Putamen (tissue), 1 donor: Measurements from ENCODE around the gene TIGD7.
"Not testable (repeated sequence)": the region's sequence is repeated elsewhere in the genome, so short reads cannot be mapped to it uniquely, and the experiment has no call there.

ENCODE experiments used
- DNase-seq: peaks from one replicate; pipeline ENCODE4 v3.0.0-alpha.2; 2016; ENCODE audit warnings: low spot score

TIGD7 gene

GRCh38 chr16:3282103-3282729, 23.0 kb downstream of the TIGD7 start:
- DNase-seq, result no peak

- no peak for DNase-seq
Observed at GRCh38 chr16:3281222-3281820, 23.9 kb downstream of the TIGD7 start.

GRCh38 chr16:3276679-3277078, 28.6 kb downstream of the TIGD7 start:
- DNase-seq, result no peak

GRCh38 chr16:3274947-3275346, 30.3 kb downstream of the TIGD7 start:
- no peak for DNase-seq

GRCh38 chr16:3274490-3274889, 30.7 kb downstream of the TIGD7 start:
- no peak for DNase-seq

GRCh38 chr16:3271281-3271680, 33.9 kb downstream of the TIGD7 start:
- DNase-seq, result not testable (repeated sequence)

GRCh38 chr16:3270718-3271117, 34.5 kb downstream of the TIGD7 start:
- DNase-seq, result not testable (repeated sequence)

GRCh38 chr16:3268294-3268693, 36.9 kb downstream of the TIGD7 start:
- DNase-seq, result no peak

GRCh38 chr16:3266873-3267537, 38.2 kb downstream of the TIGD7 start:
- DNase-seq, result no peak

- peak; percentile 99 for DNase-seq
Observed at GRCh38 chr16:3264137-3265036, 40.8 kb downstream of the TIGD7 start.

GRCh38 chr16:3262517-3262916, 42.7 kb downstream of the TIGD7 start:
- no peak for DNase-seq

GRCh38 chr16:3259836-3260235, 45.4 kb downstream of the TIGD7 start:
- no peak for DNase-seq

GRCh38 chr16:3256866-3257465, 48.3 kb downstream of the TIGD7 start:
- DNase-seq, result no peak

- no peak for DNase-seq
Observed at GRCh38 chr16:3256146-3256865, 48.9 kb downstream of the TIGD7 start, which contains the start of gene MEFV. Gene MEFV (minus strand): TSS chr16:3256633. CDS start chr16:3256587, 46 bp downstream.

- no peak for DNase-seq
Observed at GRCh38 chr16:3254309-3254708, 50.9 kb downstream of the TIGD7 start.

- DNase-seq, result no peak
Observed at GRCh38 chr16:3252967-3253366, 52.3 kb downstream of the TIGD7 start.

GRCh38 chr16:3249451-3249850, 55.8 kb downstream of the TIGD7 start:
- DNase-seq, result no peak

GRCh38 chr16:3249020-3249419, 56.2 kb downstream of the TIGD7 start:
- DNase-seq, result no peak
